ENCODE measurements around the gene CACNG5.

Gene CACNG5

GRCh38 chr17:66833201-66833600 lies 1.7 kb upstream of the CACNG5 start:
- DNase-seq (ENCODE audit: insufficient read length, low spot score): no peak
- no peak for FAIRE-seq
- no peak for TF ChIP-seq POLR2A (IDR thresholded peaks at IDR 0.05; ENCODE audit: low read depth, low read length)

GRCh38 chr17:66834426-66834918 lies 445 bp upstream of the CACNG5 start:
- no peak for DNase-seq (ENCODE audit: insufficient read length, low spot score)
- no peak for TF ChIP-seq POLR2A (IDR thresholded peaks at IDR 0.05; ENCODE audit: low read depth, low read length)
- no peak for FAIRE-seq

DNA sequence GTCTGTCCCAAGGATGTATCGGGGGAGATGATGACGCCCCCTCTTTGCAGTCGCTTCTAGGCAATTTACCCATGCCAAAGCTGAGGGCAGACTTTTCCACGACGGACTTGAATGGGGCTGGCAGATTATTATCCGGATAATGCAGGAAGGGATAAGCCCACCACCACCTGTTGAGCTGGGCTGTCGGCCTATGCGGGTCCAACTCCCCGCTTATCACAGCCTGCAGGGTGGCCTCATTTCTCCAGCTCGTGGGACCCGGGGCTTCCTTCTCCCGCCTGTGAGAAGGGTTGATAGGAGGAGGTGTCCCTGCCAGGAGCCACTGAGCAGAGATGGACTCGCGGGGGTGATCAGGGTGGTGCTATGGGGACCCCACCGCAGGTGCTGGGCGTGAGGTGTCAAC lies 559 bp downstream of the CACNG5 start:
- DNase-seq (ENCODE audit: insufficient read length, low spot score) (no peak), FAIRE-seq (no peak)
- TF ChIP-seq POLR2A (IDR thresholded peaks at IDR 0.05; ENCODE audit: low read depth, low read length): no peak

GRCh38 chr17:66836063-66837005 lies 1.4 kb downstream of the CACNG5 start:
- DNase-seq (ENCODE audit: insufficient read length, low spot score): no peak
- no peak for FAIRE-seq

DNA sequence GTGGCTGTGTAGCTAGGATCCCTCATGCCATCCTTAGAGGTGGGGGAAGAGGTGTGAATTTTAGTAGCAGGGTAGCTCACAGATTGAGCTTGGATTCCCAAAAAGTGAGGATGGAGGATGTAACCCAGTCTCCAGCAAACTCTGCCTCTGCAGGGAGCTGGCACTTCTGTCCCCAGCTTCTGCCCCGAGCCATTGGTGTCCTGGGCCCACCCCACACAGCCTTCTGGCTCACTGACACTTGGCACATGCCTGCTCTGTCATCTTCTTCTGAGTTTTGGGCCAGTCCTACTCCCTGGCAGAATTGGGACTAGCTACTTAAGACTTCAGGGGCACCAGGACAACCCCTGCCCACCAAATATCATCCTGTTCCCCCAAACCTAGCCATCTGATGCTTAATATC lies 2.3 kb downstream of the CACNG5 start:
- no peak for FAIRE-seq
- DNase-seq (ENCODE audit: insufficient read length, low spot score): no peak
- TF ChIP-seq POLR2A (IDR thresholded peaks at IDR 0.05; ENCODE audit: low read depth, low read length): no peak

More at GRCh38 chr17:66836063-66837005, 1.4 kb downstream of the CACNG5 start:
- TF ChIP-seq POLR2A (IDR thresholded peaks at IDR 0.05; ENCODE audit: low read depth, low read length): no peak

DNA sequence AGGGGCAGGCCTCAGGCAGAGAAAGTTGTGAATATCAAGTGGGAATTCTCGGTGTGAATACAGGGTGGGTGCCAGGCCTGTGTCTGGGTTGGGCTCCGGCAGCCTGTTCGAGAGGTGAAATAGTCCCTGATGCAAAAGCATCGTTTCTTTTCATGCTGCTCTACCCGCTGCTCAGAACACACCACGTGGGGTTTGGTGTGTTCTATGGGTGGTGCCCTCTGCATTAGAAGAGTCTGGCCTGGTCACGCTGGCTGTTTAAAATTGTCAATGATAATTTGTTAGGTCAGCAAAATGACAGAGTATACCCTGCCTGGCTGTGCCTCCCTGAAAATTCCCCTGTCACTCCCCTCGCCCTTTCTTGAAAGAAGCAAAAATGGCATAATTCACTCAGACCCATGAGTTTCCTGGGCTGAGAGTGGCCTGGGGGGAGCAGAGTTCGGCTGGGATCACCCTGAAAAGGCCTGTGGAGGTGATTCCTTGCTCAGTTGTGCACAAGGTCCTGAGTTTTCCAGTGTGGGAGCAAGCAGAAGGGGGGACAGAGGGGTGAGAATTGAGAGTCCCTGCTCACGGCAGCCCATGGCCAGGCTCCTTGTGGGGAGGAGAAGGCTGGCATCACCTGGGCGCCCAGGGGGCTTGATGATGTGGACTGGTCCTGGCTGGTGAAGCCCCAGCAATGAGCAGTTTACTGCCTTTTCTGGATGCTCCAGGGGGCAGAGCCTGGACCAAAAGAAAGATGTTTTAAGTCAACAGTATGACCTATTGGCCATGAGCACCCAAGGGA lies 3.2 kb downstream of the CACNG5 start:
- FAIRE-seq (no peak), DNase-seq (ENCODE audit: insufficient read length, low spot score) (no peak)
- TF ChIP-seq POLR2A (IDR thresholded peaks at IDR 0.05; ENCODE audit: low read depth, low read length): no peak

- no peak for DNase-seq (ENCODE audit: insufficient read length, low spot score)
- TF ChIP-seq POLR2A (IDR thresholded peaks at IDR 0.05; ENCODE audit: low read depth, low read length): no peak
- no peak for FAIRE-seq
Measured at GRCh38 chr17:66839616-66840015, 4.7 kb downstream of the CACNG5 start.

- FAIRE-seq: no peak
- DNase-seq (ENCODE audit: insufficient read length, low spot score): no peak
- TF ChIP-seq POLR2A (IDR thresholded peaks at IDR 0.05; ENCODE audit: low read depth, low read length): no peak
Measured at GRCh38 chr17:66840061-66840460, 5.1 kb downstream of the CACNG5 start.

- no peak for DNase-seq (ENCODE audit: insufficient read length, low spot score)
- TF ChIP-seq POLR2A (IDR thresholded peaks at IDR 0.05; ENCODE audit: low read depth, low read length): no peak
- FAIRE-seq: no peak
Measured at GRCh38 chr17:66841328-66841727, 6.4 kb downstream of the CACNG5 start.

- no peak for FAIRE-seq
- DNase-seq (ENCODE audit: insufficient read length, low spot score): no peak
- no peak for TF ChIP-seq POLR2A (IDR thresholded peaks at IDR 0.05; ENCODE audit: low read depth, low read length)
Measured at GRCh38 chr17:66841744-66842143, 6.8 kb downstream of the CACNG5 start.

DNA sequence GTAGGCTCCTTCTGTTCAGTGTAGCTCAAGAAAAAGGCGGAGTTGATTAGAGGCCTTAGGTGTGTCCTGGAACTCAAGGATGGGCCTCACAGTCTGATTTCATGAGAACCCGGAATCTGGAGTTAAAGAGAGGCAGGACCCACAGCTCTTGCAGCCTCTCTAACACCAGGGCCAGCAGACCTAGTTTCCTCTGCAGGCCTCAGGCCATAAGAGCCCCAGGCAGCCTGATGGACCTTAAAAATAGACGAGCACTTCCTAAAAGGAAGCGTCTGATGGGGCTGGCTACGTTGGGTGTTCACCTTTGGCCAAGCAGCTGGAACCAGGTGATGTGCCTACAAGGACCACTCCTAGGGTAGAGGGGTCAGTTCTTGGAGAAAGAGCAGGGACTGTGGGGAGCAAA lies 7.6 kb downstream of the CACNG5 start:
- no peak for TF ChIP-seq POLR2A (IDR thresholded peaks at IDR 0.05; ENCODE audit: low read depth, low read length)
- no peak for DNase-seq (ENCODE audit: insufficient read length, low spot score)
- no peak for FAIRE-seq

GRCh38 chr17:66842959-66843358 lies 8.0 kb downstream of the CACNG5 start:
- TF ChIP-seq POLR2A (IDR thresholded peaks at IDR 0.05; ENCODE audit: low read depth, low read length): no peak
- no peak for DNase-seq (ENCODE audit: insufficient read length, low spot score)

GRCh38 chr17:66843627-66844026 lies 8.7 kb downstream of the CACNG5 start:
- TF ChIP-seq POLR2A (IDR thresholded peaks at IDR 0.05; ENCODE audit: low read depth, low read length): no peak
- no peak for DNase-seq (ENCODE audit: insufficient read length, low spot score)
- FAIRE-seq: no peak

More at GRCh38 chr17:66842959-66843358, 8.0 kb downstream of the CACNG5 start:
- FAIRE-seq: no peak

- no peak for TF ChIP-seq POLR2A (IDR thresholded peaks at IDR 0.05; ENCODE audit: low read depth, low read length)
- DNase-seq (ENCODE audit: insufficient read length, low spot score) (no peak), FAIRE-seq (no peak)
Measured at GRCh38 chr17:66847704-66848103, 12.8 kb downstream of the CACNG5 start.
